Measurements from ENCODE around the gene COMMD9.
A peak's percentile ranks its signal among the peaks of the same experiment; 100 is the strongest.
"Not testable (repeated sequence)": the region's sequence is repeated elsewhere in the genome, so short reads cannot be mapped to it uniquely, and the experiment has no call there.

Gene COMMD9

DNA sequence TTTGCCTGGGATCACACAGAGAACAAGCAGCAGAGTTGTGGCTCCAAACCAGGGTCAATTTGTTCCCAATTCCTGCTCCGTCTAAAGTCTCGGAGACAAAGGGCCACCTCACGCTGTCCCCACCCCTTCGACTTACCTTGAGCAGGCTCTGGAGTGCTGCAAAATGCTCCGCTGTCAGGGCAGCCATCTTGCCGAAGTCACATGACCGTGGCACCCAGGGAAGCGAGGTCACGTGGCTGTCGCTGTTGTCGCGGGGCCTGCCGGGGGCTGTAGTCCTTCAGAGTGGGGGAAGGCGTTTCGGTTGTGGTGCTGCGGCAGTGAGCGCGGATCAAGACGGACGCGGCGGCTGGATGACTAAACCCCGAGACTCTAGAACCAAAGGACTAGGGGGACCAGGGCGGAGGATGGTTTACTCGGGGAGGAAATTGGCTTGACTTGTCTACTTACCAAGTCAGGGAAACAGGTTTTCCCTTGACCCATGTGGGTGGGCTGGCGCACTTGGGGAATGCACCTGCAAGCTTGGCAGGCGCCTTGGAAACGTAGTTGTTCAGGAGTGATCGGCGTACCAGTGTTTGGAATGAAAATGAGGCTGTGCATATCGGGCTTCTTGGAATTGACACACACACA lies at the start of gene COMMD9:
Gene COMMD9, minus strand, starts transcription at position 199 of the 627 bp plus-strand sequence. Its CDS starts 12 bp downstream, at position 187.
- H3K36me3 Mint-ChIP-seq (ENCODE audit: insufficient read depth): peaks cover 6% of the 10 kb centered on the region

DNA sequence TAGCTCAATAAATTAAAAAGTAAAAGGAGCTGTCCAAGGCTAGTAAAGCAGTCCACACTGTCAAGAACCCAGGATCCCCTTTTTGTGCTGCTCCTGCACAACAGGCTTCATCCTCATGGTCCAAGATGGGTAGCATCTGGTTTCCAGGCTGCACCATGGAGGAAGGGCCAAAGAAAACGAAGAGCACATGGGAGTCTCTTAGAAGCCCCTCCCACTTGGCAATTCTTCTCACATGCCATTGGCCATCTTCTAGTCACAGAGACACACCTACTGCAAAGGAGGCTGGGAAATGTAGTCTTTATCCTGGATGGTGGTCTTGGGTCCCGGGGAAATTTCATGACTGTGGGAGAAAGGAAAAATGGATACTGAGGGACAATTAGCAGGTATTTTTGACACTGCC lies 44.7 kb upstream of the COMMD9 start:
- DNase-seq (ENCODE audit: low spot score in 2 of 2) (no peak), ATAC-seq (replicated peaks; ENCODE audit: extremely low read depth, poor library complexity, severe bottlenecking) (no peak)
- H3K27ac Mint-ChIP-seq (ENCODE audit: low read depth): no peak overlapping the region
- H3K4me3 Mint-ChIP-seq: no peak overlapping the region
- H3K36me3 Mint-ChIP-seq (ENCODE audit: insufficient read depth): no peaks in the 10 kb centered on the region
- no peaks in the 10 kb centered on the region for H3K4me1 Mint-ChIP-seq
- no peaks in the 10 kb centered on the region for H3K27me3 Mint-ChIP-seq
- H3K9me3 Mint-ChIP-seq: no peaks in the 10 kb centered on the region

More for the DNA sequence above, at the start of gene COMMD9:
- peak; percentile 99 for ATAC-seq (replicated peaks; ENCODE audit: extremely low read depth, poor library complexity, severe bottlenecking)
- peaks cover 43% of the 10 kb centered on the region for H3K4me1 Mint-ChIP-seq
- H3K9me3 Mint-ChIP-seq: no peaks in the 10 kb centered on the region
- peak; percentile 84 to 87 for DNase-seq (ENCODE audit: low spot score in 2 of 2)
- H3K27ac Mint-ChIP-seq (ENCODE audit: low read depth): peak within 1 kb of the TSS; percentile 67
- peak within 1 kb of the TSS; percentile 95 for H3K4me3 Mint-ChIP-seq
- H3K27me3 Mint-ChIP-seq: no peaks in the 10 kb centered on the region

DNA sequence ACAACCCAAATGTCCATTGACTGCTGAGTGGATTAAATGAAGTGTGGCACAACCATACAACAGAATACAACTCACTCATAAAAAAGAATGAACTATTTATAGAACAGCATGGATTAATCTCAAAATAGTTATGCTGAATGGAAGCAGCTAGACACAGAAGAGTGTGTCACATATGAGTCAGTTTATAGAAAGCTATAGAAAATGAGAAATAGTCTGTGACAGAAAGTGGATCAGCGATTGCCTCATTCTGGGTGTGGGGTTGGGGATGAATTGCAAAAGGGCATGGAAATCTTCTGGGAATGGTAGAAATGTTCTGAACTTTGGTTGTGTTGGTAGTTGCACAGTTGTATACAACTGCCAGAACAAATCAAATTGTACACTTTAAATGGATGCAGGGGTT lies 44.2 kb upstream of the COMMD9 start:
- no peaks in the 10 kb centered on the region for H3K36me3 Mint-ChIP-seq (ENCODE audit: insufficient read depth)
- H3K27ac Mint-ChIP-seq (ENCODE audit: low read depth): no peak overlapping the region
- no peaks in the 10 kb centered on the region for H3K9me3 Mint-ChIP-seq
- no peaks in the 10 kb centered on the region for H3K27me3 Mint-ChIP-seq
- H3K4me3 Mint-ChIP-seq: no peak overlapping the region
- no peak for ATAC-seq (replicated peaks; ENCODE audit: extremely low read depth, poor library complexity, severe bottlenecking)
- no peaks in the 10 kb centered on the region for H3K4me1 Mint-ChIP-seq
- DNase-seq (ENCODE audit: low spot score in 2 of 2): no peak

DNA sequence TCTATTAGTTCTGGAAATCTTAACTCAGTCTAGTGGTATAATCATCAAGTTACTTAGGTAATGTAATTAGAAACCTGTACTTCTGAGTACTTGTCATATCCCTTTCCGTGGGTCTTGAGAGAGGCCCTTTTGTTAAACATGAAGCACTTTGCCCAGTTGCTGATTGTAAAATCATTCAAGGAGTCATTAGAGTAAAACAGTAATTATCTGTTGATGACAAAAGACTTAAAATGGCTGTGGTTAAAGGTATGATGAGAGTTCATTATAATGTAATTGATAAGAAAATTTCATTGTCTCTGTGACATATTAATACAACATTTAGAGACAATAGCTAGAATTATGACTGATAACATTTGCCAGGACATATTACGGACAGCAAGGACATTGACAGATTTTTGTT lies 41.2 kb upstream of the COMMD9 start:
- Mint-ChIP-seq H3K4me3 (no peak overlapping the region), H3K27ac (ENCODE audit: low read depth) (no peak overlapping the region), H3K36me3 (ENCODE audit: insufficient read depth) (no peaks in the 10 kb centered on the region), H3K9me3 (no peaks in the 10 kb centered on the region), H3K4me1 (no peaks in the 10 kb centered on the region), H3K27me3 (no peaks in the 10 kb centered on the region)
- DNase-seq (ENCODE audit: low spot score in 2 of 2) (no peak), ATAC-seq (replicated peaks; ENCODE audit: extremely low read depth, poor library complexity, severe bottlenecking) (no peak)

DNA sequence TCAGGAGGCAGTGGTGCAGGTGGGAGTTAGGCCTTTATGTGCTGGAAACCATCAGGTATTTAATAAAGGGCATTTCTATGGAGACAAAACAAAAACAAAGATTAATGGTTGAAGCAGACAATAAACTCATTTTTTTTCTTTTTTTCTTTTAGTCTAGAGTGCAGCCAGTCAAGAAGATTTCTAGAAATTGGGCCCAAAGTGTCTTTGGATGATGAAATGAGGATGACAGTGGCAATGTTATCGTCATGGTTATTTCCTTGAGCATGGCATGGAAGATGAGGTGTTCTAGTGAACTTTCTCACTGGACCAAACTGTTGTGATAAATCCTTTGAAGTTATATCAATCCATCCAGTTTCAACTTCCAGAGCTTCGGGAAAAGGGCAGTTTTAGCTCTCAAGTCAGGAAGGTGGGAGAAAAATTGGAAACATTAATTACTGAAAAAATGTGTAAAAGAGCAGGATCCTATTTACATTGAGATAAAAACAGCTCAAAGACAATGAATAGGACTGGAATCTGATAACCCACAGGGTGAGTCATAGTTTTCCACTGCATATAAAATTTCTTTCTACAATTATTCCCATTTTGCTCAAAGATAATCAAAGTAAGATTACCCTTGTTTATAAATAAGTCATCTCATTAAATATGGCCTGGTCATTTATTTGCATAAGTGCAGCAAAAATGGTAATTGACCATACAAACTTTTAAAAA lies 39.9 kb upstream of the COMMD9 start:
- no peaks in the 10 kb centered on the region for H3K27me3 Mint-ChIP-seq
- no peaks in the 10 kb centered on the region for H3K9me3 Mint-ChIP-seq
- H3K27ac Mint-ChIP-seq (ENCODE audit: low read depth): no peak overlapping the region
- no peak overlapping the region for H3K4me3 Mint-ChIP-seq
- no peaks in the 10 kb centered on the region for H3K4me1 Mint-ChIP-seq
- ATAC-seq (replicated peaks; ENCODE audit: extremely low read depth, poor library complexity, severe bottlenecking) (no peak), DNase-seq (ENCODE audit: low spot score in 2 of 2) (no peak)
- no peaks in the 10 kb centered on the region for H3K36me3 Mint-ChIP-seq (ENCODE audit: insufficient read depth)

DNA sequence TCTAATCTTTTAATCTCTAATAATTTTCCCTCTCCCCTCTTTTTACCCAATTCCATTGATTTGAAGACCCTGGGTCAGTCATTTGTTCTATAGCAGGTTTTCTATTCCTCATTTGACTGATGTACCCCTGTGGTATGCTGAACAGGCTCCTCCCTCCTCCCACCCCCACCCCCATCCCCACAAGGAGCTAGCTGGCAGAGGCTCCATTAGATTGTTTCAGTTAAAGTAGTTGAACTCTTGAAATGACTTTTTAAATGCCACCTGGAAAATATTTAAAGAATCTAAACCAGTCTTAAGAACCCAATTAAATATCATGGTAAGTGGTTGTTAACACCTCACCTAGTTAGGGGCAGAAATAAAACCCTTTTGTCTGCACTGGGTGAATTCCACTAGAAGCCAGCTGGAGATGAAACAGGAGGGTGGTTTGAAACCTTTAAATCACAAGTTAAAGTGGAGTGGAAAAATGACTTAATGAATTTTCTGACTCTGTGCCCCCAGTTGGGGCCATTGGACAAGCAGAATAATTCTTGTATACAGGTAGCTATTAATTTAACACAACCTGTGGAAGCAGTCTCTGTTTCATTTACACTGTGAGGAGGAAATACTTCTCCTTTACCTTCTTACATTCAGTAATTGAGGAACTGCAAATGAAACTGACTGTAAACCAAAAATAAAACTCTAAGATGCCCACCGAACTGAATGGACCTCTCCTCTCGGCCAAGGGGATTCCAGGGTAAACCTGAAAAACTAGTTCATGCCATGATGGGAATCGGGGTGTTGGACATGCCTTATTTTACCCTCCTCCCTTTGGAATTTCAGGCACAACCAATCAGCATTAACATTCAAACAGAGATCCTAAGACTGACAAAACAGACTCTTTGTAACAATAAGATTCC lies 37.5 kb upstream of the COMMD9 start:
- Mint-ChIP-seq H3K9me3 (no peaks in the 10 kb centered on the region), H3K4me1 (peaks cover 6% of the 10 kb centered on the region), H3K27me3 (no peaks in the 10 kb centered on the region), H3K36me3 (ENCODE audit: insufficient read depth) (no peaks in the 10 kb centered on the region), H3K4me3 (no peak overlapping the region), H3K27ac (ENCODE audit: low read depth) (no peak overlapping the region)
- ATAC-seq (replicated peaks; ENCODE audit: extremely low read depth, poor library complexity, severe bottlenecking): no peak
- DNase-seq (ENCODE audit: low spot score in 2 of 2): no peak

DNA sequence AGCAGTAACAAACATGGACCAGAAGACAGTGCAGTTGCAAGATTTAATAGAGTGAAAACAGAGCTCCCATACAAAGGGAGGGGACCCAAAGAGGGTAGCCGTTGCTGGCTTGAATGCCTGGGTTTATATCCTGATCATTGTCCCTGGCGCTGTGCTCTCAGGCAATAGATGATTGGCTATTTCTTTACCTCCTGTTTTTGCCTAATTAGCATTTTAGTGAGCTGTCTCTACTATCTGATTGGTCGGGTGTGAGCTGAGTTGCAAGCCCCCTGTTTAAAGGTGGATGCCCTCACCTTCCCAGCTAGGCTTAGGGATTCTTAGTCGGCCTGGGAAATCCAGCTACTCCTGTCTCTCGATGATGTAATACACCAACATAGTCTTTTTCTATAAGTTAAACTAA lies 36.2 kb upstream of the COMMD9 start:
- not testable (repeated sequence) for H3K4me1 Mint-ChIP-seq; DNase-seq (ENCODE audit: low spot score in 2 of 2); H3K9me3 Mint-ChIP-seq; H3K4me3 Mint-ChIP-seq; H3K36me3 Mint-ChIP-seq (ENCODE audit: insufficient read depth); H3K27ac Mint-ChIP-seq (ENCODE audit: low read depth); H3K27me3 Mint-ChIP-seq; ATAC-seq (replicated peaks; ENCODE audit: extremely low read depth, poor library complexity, severe bottlenecking)

DNA sequence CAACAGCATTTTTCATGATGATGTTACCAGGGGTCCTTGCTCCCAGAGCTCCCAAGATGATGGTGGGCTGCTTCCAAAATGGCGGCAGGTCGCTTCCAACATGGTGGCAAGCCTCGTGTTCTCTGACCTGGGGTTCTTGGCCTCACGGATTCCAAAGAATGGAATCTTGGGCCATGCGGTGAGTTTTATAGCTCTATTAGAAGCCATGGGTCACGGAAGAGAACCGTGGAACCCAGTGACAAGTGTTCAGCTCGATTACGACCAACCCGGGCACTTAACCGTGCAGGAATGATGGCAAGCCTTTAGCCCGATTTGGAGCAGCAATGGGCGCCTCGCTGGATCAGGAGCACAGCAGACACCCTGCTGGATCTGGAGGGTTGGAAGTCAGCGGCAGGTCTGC lies 35.7 kb upstream of the COMMD9 start:
- H3K4me3 Mint-ChIP-seq: not testable (repeated sequence)

GRCh38 chr11:36317992-36318391 lies 28.8 kb upstream of the COMMD9 start:
- no peaks in the 10 kb centered on the region for H3K9me3 Mint-ChIP-seq
- no peak for DNase-seq (ENCODE audit: low spot score in 2 of 2)
- H3K36me3 Mint-ChIP-seq (ENCODE audit: insufficient read depth): no peaks in the 10 kb centered on the region
- H3K4me3 Mint-ChIP-seq: no peak overlapping the region
- H3K27me3 Mint-ChIP-seq: peaks cover 10% of the 10 kb centered on the region
- ATAC-seq (replicated peaks; ENCODE audit: extremely low read depth, poor library complexity, severe bottlenecking): no peak
- peaks cover 12% of the 10 kb centered on the region for H3K4me1 Mint-ChIP-seq
- no peak overlapping the region for H3K27ac Mint-ChIP-seq (ENCODE audit: low read depth)

More for the DNA sequence above, 35.7 kb upstream of the COMMD9 start:
- H3K27ac Mint-ChIP-seq (ENCODE audit: low read depth); H3K27me3 Mint-ChIP-seq; H3K4me1 Mint-ChIP-seq; H3K9me3 Mint-ChIP-seq; H3K36me3 Mint-ChIP-seq (ENCODE audit: insufficient read depth); ATAC-seq (replicated peaks; ENCODE audit: extremely low read depth, poor library complexity, severe bottlenecking); DNase-seq (ENCODE audit: low spot score in 2 of 2): not testable (repeated sequence)

DNA sequence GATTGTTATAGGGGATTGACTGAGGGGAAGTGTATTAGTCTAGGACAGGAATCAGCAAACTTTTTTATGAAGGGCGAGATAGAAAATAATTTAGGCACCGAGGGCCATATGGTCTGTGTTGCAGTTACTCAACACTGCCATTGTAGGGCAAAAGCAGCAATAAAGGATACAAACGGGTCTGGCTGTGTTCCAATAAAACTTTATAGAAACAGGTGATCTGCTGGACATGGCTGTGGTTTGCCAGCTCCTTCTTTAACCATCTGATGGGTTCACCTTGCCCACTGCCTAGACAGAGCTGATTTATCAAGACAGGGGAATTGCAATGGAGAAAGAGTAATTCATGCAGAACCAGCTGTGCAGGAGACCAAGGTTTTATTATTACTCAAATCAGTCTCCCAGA lies 26.8 kb upstream of the COMMD9 start:
- ATAC-seq (replicated peaks; ENCODE audit: extremely low read depth, poor library complexity, severe bottlenecking): no peak
- peaks cover 24% of the 10 kb centered on the region for H3K27me3 Mint-ChIP-seq

GRCh38 chr11:36314434-36314767 lies 25.2 kb upstream of the COMMD9 start:
- Mint-ChIP-seq H3K27ac (ENCODE audit: low read depth) (no peak overlapping the region), H3K27me3 (peaks cover 24% of the 10 kb centered on the region), H3K4me1 (peaks cover 6% of the 10 kb centered on the region), H3K36me3 (ENCODE audit: insufficient read depth) (no peaks in the 10 kb centered on the region), H3K9me3 (no peaks in the 10 kb centered on the region), H3K4me3 (no peak overlapping the region)
- DNase-seq (ENCODE audit: low spot score in 2 of 2): no peak
- ATAC-seq (replicated peaks; ENCODE audit: extremely low read depth, poor library complexity, severe bottlenecking): no peak

More for the DNA sequence above, 26.8 kb upstream of the COMMD9 start:
- H3K27ac Mint-ChIP-seq (ENCODE audit: low read depth): no peak overlapping the region
- H3K4me1 Mint-ChIP-seq: peaks cover 6% of the 10 kb centered on the region
- H3K9me3 Mint-ChIP-seq: no peaks in the 10 kb centered on the region
- H3K36me3 Mint-ChIP-seq (ENCODE audit: insufficient read depth): no peaks in the 10 kb centered on the region
- no peak overlapping the region for H3K4me3 Mint-ChIP-seq
- no peak for DNase-seq (ENCODE audit: low spot score in 2 of 2)

- no peak overlapping the region for H3K27ac Mint-ChIP-seq (ENCODE audit: low read depth)
- H3K36me3 Mint-ChIP-seq (ENCODE audit: insufficient read depth): no peaks in the 10 kb centered on the region
- ATAC-seq (replicated peaks; ENCODE audit: extremely low read depth, poor library complexity, severe bottlenecking) (no peak), DNase-seq (ENCODE audit: low spot score in 2 of 2) (no peak)
- peaks cover 24% of the 10 kb centered on the region for H3K27me3 Mint-ChIP-seq
- peaks cover 6% of the 10 kb centered on the region for H3K4me1 Mint-ChIP-seq
- H3K9me3 Mint-ChIP-seq: no peaks in the 10 kb centered on the region
- no peak overlapping the region for H3K4me3 Mint-ChIP-seq
These were observed 24.7 kb upstream of the COMMD9 start for GRCh38 chr11:36313750-36314433.
